Neural cell (in vitro differentiated cells): ENCODE measurements around the gene RCAN1. TPM values are rescaled to one million over a fixed set of nuclear protein-coding genes. Genes with fewer than 3 reads are reported as not detected.

Experiments
- H2AFZ ChIP-seq: fragments of 200-600, 300-800 bp; sonication (generic), shearing (Covaris generic); 2 replicates; pipeline ENCODE4 v1.6.0; 2014; ENCODE audit warnings: low read depth, mild to moderate bottlenecking, antibody characterized with exemption, low read length, moderate library complexity
- H3F3A ChIP-seq: fragments of 200-600 bp; shearing (Covaris generic); 2 replicates; pipeline ENCODE4 v1.6.1; 2016; ENCODE audit warnings: mild to moderate bottlenecking, moderate library complexity, mixed read lengths, antibody characterized with exemption, low read length; ENCODE audit not compliant: insufficient read depth, poor library complexity, severe bottlenecking
- H3K27ac ChIP-seq: fragments of 200-600, 300-800 bp; sonication (generic), shearing (Covaris generic); 2 replicates; pipeline ENCODE4 v1.5.1; 2014; ENCODE audit warnings: mild to moderate bottlenecking, low read length, moderate library complexity
- H3K27me3 ChIP-seq: fragments of 300-800, 200-600 bp; sonication (generic), shearing (Covaris generic); 2 replicates; pipeline ENCODE4 v1.6.0; 2014; ENCODE audit warnings: mild to moderate bottlenecking, low read depth, low read length, moderate library complexity; ENCODE audit not compliant: insufficient read depth
- H3K36me3 ChIP-seq: fragments of 300-800, 200-600 bp; sonication (generic), shearing (Covaris generic); 2 replicates; pipeline ENCODE4 v1.5.1; 2014; ENCODE audit warnings: mild to moderate bottlenecking, antibody characterized with exemption, low read length, moderate library complexity; ENCODE audit not compliant: insufficient read depth
- H3K4me2 ChIP-seq: fragments of 300-800, 200-600 bp; sonication (generic), shearing (Covaris generic); 2 replicates; pipeline ENCODE4 v1.6.0; 2014; ENCODE audit warnings: mild to moderate bottlenecking, low read length
- H3K4me3 ChIP-seq: fragments of 300-800, 200-600 bp; sonication (generic), shearing (Covaris generic); 2 replicates; pipeline ENCODE4 v1.5.1; 2014; ENCODE audit warnings: mild to moderate bottlenecking, low read length, moderate library complexity
- H3K79me2 ChIP-seq: fragments of 200-600 bp; shearing (Covaris generic); replicated peaks from 2 replicates; pipeline ENCODE4 v1.6.0; 2014; ENCODE audit warnings: mild to moderate bottlenecking, low read length, moderate library complexity; ENCODE audit not compliant: insufficient read depth
- H3K9ac ChIP-seq: fragments of 300-800, 200-600 bp; sonication (generic), shearing (Covaris generic); 2 replicates; pipeline ENCODE4 v1.6.1; 2016; ENCODE audit warnings: mild to moderate bottlenecking, low read length, mixed read lengths
- H3K9me2 ChIP-seq: fragments of 200-600 bp; shearing (Covaris generic); 2 replicates; pipeline ENCODE4 v1.6.1; 2016; ENCODE audit warnings: mild to moderate bottlenecking, low read length, mixed read lengths; ENCODE audit not compliant: insufficient read depth
- H3K9me3 ChIP-seq: fragments of 200-600, 300-800 bp; sonication (generic), shearing (Covaris generic); 2 replicates; pipeline ENCODE4 v1.6.1; 2016; ENCODE audit warnings: mild to moderate bottlenecking, mixed run types, low read length, moderate library complexity, mixed read lengths
- H4K20me1 ChIP-seq: fragments of 200-600 bp; shearing (Covaris generic); 2 replicates; pipeline ENCODE4 v1.6.1; 2016; ENCODE audit warnings: mild to moderate bottlenecking, mixed run types; ENCODE audit not compliant: insufficient read depth
- CTCF ChIP-seq: fragments of 450-650 bp; IDR thresholded peaks from 2 replicates; pipeline ENCODE4 v1.5.1; 2014; ENCODE audit warnings: antibody characterized with exemption, mild to moderate bottlenecking, moderate library complexity; ENCODE audit not compliant: poor library complexity, severe bottlenecking
- EP300 ChIP-seq: fragments of 450-650 bp; conservative IDR thresholded peaks from 2 replicates; pipeline ENCODE4 v1.6.1; 2014; ENCODE audit warnings: antibody characterized with exemption, mild to moderate bottlenecking, moderate library complexity; ENCODE audit not compliant: poor library complexity, severe bottlenecking
- EZH2 ChIP-seq: fragments of 200-600, 300-800 bp; shearing (Covaris generic), sonication (generic); IDR thresholded peaks from 2 replicates; pipeline ENCODE4 v1.6.1; 2014; ENCODE audit warnings: antibody characterized with exemption, low read length, borderline replicate concordance, mild to moderate bottlenecking; ENCODE audit not compliant: insufficient read depth, poor library complexity, severe bottlenecking
- MXI1 ChIP-seq: fragments of 450-650 bp; conservative IDR thresholded peaks from 2 replicates; pipeline ENCODE4 v1.6.1; 2014; ENCODE audit warnings: antibody characterized with exemption, mild to moderate bottlenecking; ENCODE audit not compliant: poor library complexity, severe bottlenecking
- POLR2AphosphoS5 ChIP-seq: IDR thresholded peaks from 2 replicates; pipeline ENCODE4 v1.6.1; 2012
- RAD21 ChIP-seq: fragments of 450-650 bp; conservative IDR thresholded peaks from 2 replicates; pipeline ENCODE4 v1.6.1; 2014; ENCODE audit warnings: antibody characterized with exemption, mild to moderate bottlenecking, moderate library complexity
- REST ChIP-seq: IDR thresholded peaks from 2 replicates; pipeline ENCODE4 v1.6.1; 2012; ENCODE audit warnings: borderline replicate concordance
- SMC3 ChIP-seq: fragments of 450-650 bp; conservative IDR thresholded peaks from 2 replicates; pipeline ENCODE4 v1.6.1; 2014; ENCODE audit warnings: antibody characterized with exemption, mild to moderate bottlenecking, moderate library complexity; ENCODE audit not compliant: poor library complexity
- TAF1 ChIP-seq: IDR thresholded peaks from 2 replicates; pipeline ENCODE4 v1.6.1; 2012; ENCODE audit warnings: low read depth
- polyA plus RNA-seq: library from polyadenylated mRNA; depleted of rRNA; stranded (reverse); fragments of >200 nt; gene quantifications from 2 replicates; pipeline ENCODE4 v1.2.3, GENCODE V29; 2014

RCAN1 gene
- polyA plus RNA-seq, 1 donor from 2014 or later: 46.0 TPM

- Histone ChIP-seq H3K4me2 (no peak overlapping the region), H3K9ac (no peak overlapping the region), H3K4me3 (no peak overlapping the region), H3K36me3 (peaks cover 9% of the 10 kb centered on the region), H4K20me1 (no peaks in the 10 kb centered on the region), H3K9me3 (no peaks in the 10 kb centered on the region), H3K27me3 (no peaks in the 10 kb centered on the region), H2AFZ (no peak overlapping the region), H3K79me2 (no peaks in the 10 kb centered on the region), H3F3A (no peaks in the 10 kb centered on the region), H3K9me2 (no peaks in the 10 kb centered on the region), H3K27ac (no peak overlapping the region)
- no peak for TF ChIP-seq POLR2AphosphoS5
- no peak for TF ChIP-seq REST
- TF ChIP-seq EP300: no peak
- TF ChIP-seq SMC3: no peak
- TF ChIP-seq EZH2: no peak
- TF ChIP-seq CTCF: no peak
- no peak for TF ChIP-seq MXI1
- no peak for TF ChIP-seq RAD21
- TF ChIP-seq TAF1: no peak
Observed at GRCh38 chr21:34518301-34518700, 96.6 kb downstream of the RCAN1 start.

- H3K9me3 ChIP-seq: no peaks in the 10 kb centered on the region
Observed at GRCh38 chr21:34517491-34518245, 97.2 kb downstream of the RCAN1 start.

More at GRCh38 chr21:34517491-34518245, 97.2 kb downstream of the RCAN1 start:
- H2AFZ ChIP-seq: no peak overlapping the region
- no peaks in the 10 kb centered on the region for H3F3A ChIP-seq
- no peak overlapping the region for H3K27ac ChIP-seq
- peaks cover 9% of the 10 kb centered on the region for H3K36me3 ChIP-seq
- no peak overlapping the region for H3K4me3 ChIP-seq
- no peaks in the 10 kb centered on the region for H4K20me1 ChIP-seq
- H3K9me2 ChIP-seq: no peaks in the 10 kb centered on the region
- H3K79me2 ChIP-seq: no peaks in the 10 kb centered on the region
- no peaks in the 10 kb centered on the region for H3K27me3 ChIP-seq
- no peak overlapping the region for H3K4me2 ChIP-seq
- no peak overlapping the region for H3K9ac ChIP-seq
- TF ChIP-seq TAF1 (no peak), EP300 (no peak), REST (no peak), POLR2AphosphoS5 (no peak), EZH2 (no peak), RAD21 (no peak), SMC3 (no peak), CTCF (no peak), MXI1 (no peak)
